GM23248 (cell line): ENCODE data around the gene CLEC16A. TPM values are rescaled to one million over a fixed set of nuclear protein-coding genes. Genes with fewer than 3 reads are reported as not detected.

ENCODE experiments used
- DNase-seq: peaks from one replicate; pipeline ENCODE4 v3.0.0-alpha.2; 2015
- H2AFZ ChIP-seq: fragments of 200-600 bp; sonication (generic); 2 replicates; pipeline ENCODE4 v1.6.1; 2016; ENCODE audit warnings: antibody characterized with exemption
- H3F3A ChIP-seq: fragments of 200-600 bp; sonication (generic); 2 replicates; pipeline ENCODE4 v1.6.1; 2016; ENCODE audit warnings: mild to moderate bottlenecking, antibody characterized with exemption, mixed run types; ENCODE audit not compliant: insufficient read depth
- H3K27ac ChIP-seq: fragments of 200-600 bp; sonication (generic); 2 replicates; pipeline ENCODE4 v1.5.1; 2016; ENCODE audit warnings: mild to moderate bottlenecking
- H3K27me3 ChIP-seq: fragments of 200-600 bp; sonication (generic); replicated peaks from 2 replicates; pipeline ENCODE4 v1.6.1; 2016; ENCODE audit warnings: mild to moderate bottlenecking; ENCODE audit not compliant: insufficient read depth
- H3K36me3 ChIP-seq: fragments of 200-600 bp; sonication (generic); 2 replicates; pipeline ENCODE4 v1.6.1; 2016; ENCODE audit warnings: low read depth, mild to moderate bottlenecking
- H3K4me1 ChIP-seq: fragments of 200-600 bp; sonication (generic); 2 replicates; pipeline ENCODE4 v1.6.1; 2016; ENCODE audit warnings: mild to moderate bottlenecking; ENCODE audit not compliant: insufficient read depth
- H3K4me2 ChIP-seq: fragments of 200-600 bp; sonication (generic); one replicate; pipeline ENCODE4 v1.6.1; 2016; ENCODE audit warnings: mild to moderate bottlenecking; ENCODE audit not compliant: unreplicated experiment
- H3K4me3 ChIP-seq: fragments of 200-600 bp; sonication (generic); 2 replicates; pipeline ENCODE4 v1.5.1; 2016; ENCODE audit warnings: mild to moderate bottlenecking
- H3K79me2 ChIP-seq: fragments of 200-600 bp; sonication (generic); 2 replicates; pipeline ENCODE4 v1.6.1; 2016; ENCODE audit warnings: mild to moderate bottlenecking; ENCODE audit not compliant: insufficient read depth
- H3K9ac ChIP-seq: fragments of 200-600 bp; sonication (generic); 2 replicates; pipeline ENCODE4 v1.6.1; 2016; ENCODE audit warnings: mild to moderate bottlenecking
- H3K9me2 ChIP-seq: fragments of 200-600 bp; sonication (generic); 2 replicates; pipeline ENCODE4 v1.6.1; 2016; ENCODE audit warnings: mixed run types, mild to moderate bottlenecking, moderate library complexity; ENCODE audit not compliant: insufficient read depth
- H3K9me3 ChIP-seq: fragments of 200-600 bp; sonication (generic); one replicate; pipeline ENCODE4 v1.6.1; 2017; ENCODE audit warnings: low read depth
- H4K20me1 ChIP-seq: fragments of 200-600 bp; sonication (generic); 2 replicates; pipeline ENCODE4 v1.6.0; 2016; ENCODE audit not compliant: insufficient read depth
- EZH2 ChIP-seq: fragments of 200-600 bp; sonication (generic); IDR thresholded peaks from 2 replicates; pipeline ENCODE4 v1.6.1; 2018; ENCODE audit warnings: antibody characterized with exemption, mild to moderate bottlenecking; ENCODE audit not compliant: insufficient read depth, poor library complexity, severe bottlenecking
- EZH2phosphoT487 ChIP-seq: fragments of 200-600 bp; sonication (generic); IDR thresholded peaks from 2 replicates; pipeline ENCODE4 v1.6.1; 2018; ENCODE audit warnings: antibody characterized with exemption, moderate library complexity, mild to moderate bottlenecking, low read depth; ENCODE audit not compliant: insufficient read depth
- WGBS, 2 experiments: methylation state at CpG; one replicate each; pipeline ENCODE4 v1.1.6; 2015 to 2017; ENCODE audit warnings: low lambda C conversion rate in 2 of 2, low coverage in 1 of 2; ENCODE audit errors: missing lambda C conversion rate in 2 of 2; 5-methylcytosine and 5-hydroxymethylcytosine counted together
- in situ Hi-C: fragments of 300-500 bp; cut with MboI; formaldehyde crosslinking; loops from 2 replicates; pipeline ENCODE4 v1.15.0; 2020
- polyA plus RNA-seq: library from polyadenylated mRNA; unstranded; fragments of >200 nt; fragmentation: Nextera tagmentation; extraction: Ambion mirVana; gene quantifications from 2 replicates; pipeline ENCODE4 v1.2.1, GENCODE V29; 2016
- total RNA-seq: library from RNA; depleted of rRNA; stranded (reverse); fragments of >200 nt; shearing (Covaris generic); gene quantifications from 2 replicates; pipeline ENCODE4 v1.2.3, GENCODE V29; 2014

Gene CLEC16A
- total and polyA plus RNA-seq, 2 experiments from 2014 or later: 13.2 to 21.4 TPM

- Histone ChIP-seq H3F3A (peaks cover 16% of the 10 kb centered on the region), H3K4me1 (peaks cover 11% of the 10 kb centered on the region), H2AFZ (no peak overlapping the region), H3K9me3 (no peaks in the 10 kb centered on the region), H3K36me3 (no peaks in the 10 kb centered on the region; the same call in 1 of the 2 replicates), H3K79me2 (no peaks in the 10 kb centered on the region), H3K9ac (no peak overlapping the region), H3K27ac (no peak overlapping the region), H3K4me3 (no peak overlapping the region), H3K4me2 (no peak overlapping the region), H3K9me2 (no peaks in the 10 kb centered on the region), H3K27me3 (no peaks in the 10 kb centered on the region), H4K20me1 (no peaks in the 10 kb centered on the region)
- in situ Hi-C loops: no loop called here
- TF ChIP-seq EZH2 (no peak), EZH2phosphoT487 (no peak)
- 94% methylated on average over 11 of the region's 11 CpGs for WGBS, 2 experiments
- no peak for DNase-seq
These were observed 129.1 kb downstream of the CLEC16A start for GRCh38 chr16:11073407-11073999.

- no peaks in the 10 kb centered on the region for H4K20me1 ChIP-seq
- H2AFZ ChIP-seq: no peak overlapping the region
- no peaks in the 10 kb centered on the region for H3K27me3 ChIP-seq
- no peak overlapping the region for H3K4me3 ChIP-seq
- no peak for TF ChIP-seq EZH2phosphoT487
- TF ChIP-seq EZH2: no peak
- no peak for DNase-seq
- peaks cover 17% of the 10 kb centered on the region for H3K4me1 ChIP-seq
- in situ Hi-C loops: no loop called here
- no peak overlapping the region for H3K27ac ChIP-seq
- H3K9me2 ChIP-seq: no peaks in the 10 kb centered on the region
- no peaks in the 10 kb centered on the region; the same call in 1 of the 2 replicates for H3K36me3 ChIP-seq
- H3K9me3 ChIP-seq: no peaks in the 10 kb centered on the region
- no peak overlapping the region for H3K9ac ChIP-seq
- no peaks in the 10 kb centered on the region for H3K79me2 ChIP-seq
- peaks cover 22% of the 10 kb centered on the region for H3F3A ChIP-seq
- H3K4me2 ChIP-seq: no peak overlapping the region
These were observed 129.8 kb downstream of the CLEC16A start for GRCh38 chr16:11074131-11074530.

GRCh38 chr16:11075163-11075562, 130.8 kb downstream of the CLEC16A start:
- Histone ChIP-seq H4K20me1 (no peaks in the 10 kb centered on the region), H3K27ac (no peak overlapping the region), H3F3A (peaks cover 32% of the 10 kb centered on the region), H3K9me2 (no peaks in the 10 kb centered on the region), H3K9ac (no peak overlapping the region), H3K9me3 (no peaks in the 10 kb centered on the region), H3K4me1 (peaks cover 26% of the 10 kb centered on the region), H2AFZ (no peak overlapping the region), H3K27me3 (no peaks in the 10 kb centered on the region), H3K4me2 (no peak overlapping the region), H3K36me3 (no peaks in the 10 kb centered on the region; the same call in 1 of the 2 replicates), H3K4me3 (no peak overlapping the region), H3K79me2 (no peaks in the 10 kb centered on the region)
- no peak for DNase-seq
- in situ Hi-C loops: no loop called here
- TF ChIP-seq EZH2phosphoT487 (no peak), EZH2 (no peak)
- WGBS, 2 experiments: 86 to 88% methylated on average over 4 of the region's 4 CpGs

GRCh38 chr16:11076259-11077018, 132.1 kb downstream of the CLEC16A start:
- no peak overlapping the region for H3K4me3 ChIP-seq
- H2AFZ ChIP-seq: no peak overlapping the region
- in situ Hi-C loops: no loop called here
- no peaks in the 10 kb centered on the region for H3K79me2 ChIP-seq
- H3F3A ChIP-seq: peaks cover 45% of the 10 kb centered on the region
- no peak for TF ChIP-seq EZH2phosphoT487
- TF ChIP-seq EZH2: no peak
- no peaks in the 10 kb centered on the region for H3K27me3 ChIP-seq
- no peak for DNase-seq
- H4K20me1 ChIP-seq: no peaks in the 10 kb centered on the region
- H3K36me3 ChIP-seq: no peaks in the 10 kb centered on the region; the same call in 1 of the 2 replicates
- no peaks in the 10 kb centered on the region for H3K9me3 ChIP-seq
- no peak overlapping the region for H3K27ac ChIP-seq
- no peaks in the 10 kb centered on the region for H3K9me2 ChIP-seq
- peaks cover 34% of the 10 kb centered on the region for H3K4me1 ChIP-seq
- H3K9ac ChIP-seq: no peak overlapping the region
- no peak overlapping the region for H3K4me2 ChIP-seq
- WGBS, 2 experiments: 87 to 90% methylated on average over 13 of the region's 13 CpGs
